Endothelial cell (in vitro differentiated cells): Measurements from ENCODE around the gene SYT17. TPM values are rescaled to one million over a fixed set of nuclear protein-coding genes. Genes with fewer than 3 reads are reported as not detected.
A peak's percentile ranks its signal among the peaks of the same experiment; 100 is the strongest.

Source experiments
- DNase-seq: peaks from one replicate; pipeline ENCODE4 v3.0.0; 2021; ENCODE audit warnings: low spot score
- H3K27ac Mint-ChIP-seq: one replicate; pipeline ENCODE4 v1.8.0; 2021; ENCODE audit warnings: mixed read lengths, inconsistent platforms; ENCODE audit not compliant: unreplicated experiment
- H3K27me3 Mint-ChIP-seq: one replicate; pipeline ENCODE4 v1.8.0; 2021; ENCODE audit warnings: mild to moderate bottlenecking, moderate library complexity, mixed read lengths, inconsistent platforms; ENCODE audit not compliant: unreplicated experiment
- H3K36me3 Mint-ChIP-seq: one replicate; pipeline ENCODE4 v1.8.0; 2021; ENCODE audit warnings: mild to moderate bottlenecking, low read depth, mixed read lengths, inconsistent platforms; ENCODE audit not compliant: unreplicated experiment
- H3K4me1 Mint-ChIP-seq: one replicate; pipeline ENCODE4 v1.8.0; 2021; ENCODE audit warnings: mild to moderate bottlenecking, mixed read lengths, inconsistent platforms; ENCODE audit not compliant: unreplicated experiment
- H3K4me3 Mint-ChIP-seq: one replicate; pipeline ENCODE4 v1.8.0; 2021; ENCODE audit warnings: mild to moderate bottlenecking, mixed read lengths, inconsistent platforms; ENCODE audit not compliant: unreplicated experiment
- H3K9me3 Mint-ChIP-seq: one replicate; pipeline ENCODE4 v1.8.0; 2021; ENCODE audit warnings: mixed read lengths, inconsistent platforms; ENCODE audit not compliant: unreplicated experiment
- CTCF ChIP-seq: fragments of 200-600 bp; sonication (generic); IDR thresholded peaks from one replicate; pipeline ENCODE4 v1.5.0; 2021; ENCODE audit warnings: antibody characterized with exemption; ENCODE audit not compliant: unreplicated experiment
- total RNA-seq: library from RNA; stranded (reverse); fragmentation: NEBNext Ultra II Directional; extraction: Animal tissue kit (Norgen Biotek cat#: 25700); gene quantifications from one replicate; pipeline ENCODE4 v1.2.1, GENCODE V29; 2021; ENCODE audit not compliant: unreplicated experiment

SYT17 gene
- total RNA-seq, 1 donor from 2014 or later = 16.4 TPM

DNA sequence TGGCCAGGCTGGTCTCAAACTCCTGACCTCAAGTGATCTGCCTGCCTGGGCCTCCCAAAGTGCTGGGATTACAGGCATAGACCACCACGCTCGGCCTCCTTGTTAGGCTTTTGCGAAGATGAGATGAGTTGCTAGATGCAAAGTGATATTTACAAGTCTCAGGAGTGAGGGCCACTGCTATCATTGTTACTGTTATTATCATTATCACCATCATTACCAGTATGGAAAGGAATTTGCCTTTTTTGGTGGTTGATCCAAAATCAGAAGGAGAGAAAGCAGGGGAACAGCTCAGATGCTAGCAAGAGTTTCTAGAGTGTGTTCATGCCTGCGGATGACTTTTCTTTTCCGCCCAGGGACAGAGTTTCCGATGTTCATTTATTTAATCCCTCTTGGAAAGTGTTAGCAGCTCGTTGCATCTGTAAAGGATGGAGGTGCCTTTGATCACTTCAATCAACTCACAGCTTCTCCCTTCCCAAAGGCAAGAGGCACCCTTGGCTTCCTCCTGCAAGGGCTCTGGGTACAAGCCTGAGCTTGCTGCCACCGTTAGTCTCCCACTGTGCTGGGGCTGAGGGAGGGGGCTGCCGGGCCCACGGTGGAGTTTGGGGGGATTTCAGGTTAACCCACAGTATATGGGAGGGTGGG lies 32.7 kb upstream of the SYT17 start:
- no peak for TF ChIP-seq CTCF
- H3K4me1 Mint-ChIP-seq = peaks cover 61% of the 10 kb centered on the region
- no peak overlapping the region for H3K27ac Mint-ChIP-seq
- no peak overlapping the region for H3K4me3 Mint-ChIP-seq
- no peaks in the 10 kb centered on the region for H3K36me3 Mint-ChIP-seq
- DNase-seq = no peak
- H3K9me3 Mint-ChIP-seq = no peaks in the 10 kb centered on the region
- peaks cover 4% of the 10 kb centered on the region for H3K27me3 Mint-ChIP-seq

DNA sequence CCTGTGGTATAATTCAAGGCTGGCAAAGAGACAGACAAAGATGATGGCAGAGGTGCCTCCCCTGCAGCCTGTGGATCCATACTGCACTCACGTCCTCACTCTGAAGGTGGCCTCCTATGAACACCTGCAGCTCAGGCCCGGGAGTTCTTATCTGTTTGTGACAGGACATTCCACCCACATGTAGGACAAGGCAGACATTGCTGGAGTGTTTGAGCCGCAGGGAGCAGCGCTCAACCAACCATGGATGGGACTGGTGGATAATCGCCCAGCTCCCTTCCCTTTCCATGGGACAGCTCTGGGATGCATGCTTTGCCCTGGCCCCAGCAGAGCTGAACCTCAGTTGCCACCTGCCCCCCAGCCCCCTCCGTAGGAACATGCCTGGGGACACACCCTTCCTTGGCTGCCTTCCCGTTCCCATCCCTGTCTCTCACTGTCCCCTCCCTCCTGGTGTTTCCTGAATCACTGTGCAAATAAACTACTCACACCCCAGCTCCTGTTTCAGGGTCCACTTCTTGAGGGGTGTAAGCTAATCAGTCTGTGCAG lies 32.1 kb upstream of the SYT17 start:
- TF ChIP-seq CTCF = no peak
- Mint-ChIP-seq H3K27ac (no peak overlapping the region), H3K4me1 (peaks cover 55% of the 10 kb centered on the region), H3K4me3 (no peak overlapping the region), H3K9me3 (no peaks in the 10 kb centered on the region), H3K27me3 (peaks cover 4% of the 10 kb centered on the region), H3K36me3 (no peaks in the 10 kb centered on the region)
- no peak for DNase-seq

DNA sequence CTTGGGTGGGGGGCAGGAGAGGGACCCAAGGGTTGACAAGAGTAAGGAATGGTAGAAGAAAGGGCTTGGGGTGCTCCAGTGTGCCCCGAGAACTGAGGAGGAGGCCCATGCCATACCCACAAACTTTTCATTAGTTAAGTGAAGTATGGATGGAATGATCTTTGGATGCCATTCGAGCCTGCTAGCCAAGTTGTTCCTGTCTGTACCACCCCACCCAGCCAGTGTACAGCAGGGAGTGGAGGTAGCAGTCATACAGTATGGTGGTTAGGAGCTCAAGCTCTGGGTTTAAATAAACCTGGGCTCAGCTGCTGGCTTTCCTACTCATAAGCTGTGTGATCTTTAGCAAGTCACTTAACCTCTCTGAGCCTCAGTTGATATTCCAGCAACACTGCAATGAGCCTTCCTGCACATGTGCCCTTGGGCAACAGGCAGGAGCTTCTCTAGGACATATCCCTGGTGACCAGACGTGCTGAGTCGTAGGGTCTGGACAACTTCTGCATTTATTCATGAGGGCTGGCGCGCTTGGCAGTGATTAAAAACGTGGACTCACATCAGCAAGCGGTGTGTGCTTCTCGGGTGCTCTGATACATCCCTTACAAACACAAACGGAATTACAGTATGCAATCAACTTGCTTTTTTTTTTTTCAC lies 31.4 kb upstream of the SYT17 start:
- Mint-ChIP-seq H3K9me3 (no peaks in the 10 kb centered on the region), H3K27ac (peak overlapping the region; percentile 74), H3K4me3 (no peak overlapping the region), H3K4me1 (peaks cover 48% of the 10 kb centered on the region), H3K27me3 (no peaks in the 10 kb centered on the region), H3K36me3 (no peaks in the 10 kb centered on the region)
- no peak for DNase-seq
- TF ChIP-seq CTCF = no peak

DNA sequence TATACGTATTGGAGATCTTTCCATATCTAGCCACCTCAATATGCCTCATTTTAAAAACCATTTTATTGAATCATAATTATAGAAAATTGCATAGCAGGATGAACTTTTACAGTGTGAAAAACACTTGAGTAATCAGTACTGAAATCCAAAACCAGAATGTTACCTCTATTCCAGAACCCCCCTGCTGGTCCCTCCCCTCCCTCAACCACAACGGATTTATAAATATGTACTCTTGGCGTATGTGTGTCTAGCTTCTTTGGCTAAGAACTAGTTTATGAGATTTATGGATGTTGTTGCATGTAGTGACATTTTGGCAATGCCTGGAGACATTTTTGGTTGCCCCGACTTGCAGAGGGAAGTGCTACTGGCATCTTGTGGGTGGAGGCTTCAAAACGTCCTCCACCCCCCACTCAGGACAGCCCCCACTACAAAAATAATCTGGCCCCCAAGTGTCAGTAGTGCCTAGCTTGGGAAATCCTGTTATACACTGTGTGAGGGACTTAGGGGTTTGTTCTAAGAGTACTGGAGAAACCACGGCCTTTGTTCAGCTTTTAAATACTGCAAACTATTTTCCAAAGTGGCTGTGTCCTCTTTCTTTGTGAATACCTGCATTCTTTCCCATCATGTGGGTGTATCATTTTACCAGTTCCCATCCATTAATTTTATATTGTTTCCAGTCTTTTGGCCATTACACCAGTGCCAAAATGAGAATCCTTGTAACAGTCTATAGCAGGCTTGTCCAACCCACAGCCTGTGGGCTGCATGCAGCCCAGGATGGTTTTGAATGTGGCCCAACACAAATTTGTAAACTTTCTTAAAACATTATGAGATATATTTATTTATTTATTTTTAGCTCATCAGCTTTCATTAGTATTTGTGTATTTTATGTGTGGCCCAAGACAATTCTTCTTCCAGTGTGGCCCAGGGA lies 30.6 kb upstream of the SYT17 start:
- peak overlapping the region; percentile 74 for H3K27ac Mint-ChIP-seq
- H3K4me1 Mint-ChIP-seq = peaks cover 42% of the 10 kb centered on the region
- H3K9me3 Mint-ChIP-seq = no peaks in the 10 kb centered on the region
- H3K36me3 Mint-ChIP-seq = no peaks in the 10 kb centered on the region
- H3K27me3 Mint-ChIP-seq = no peaks in the 10 kb centered on the region
- DNase-seq = no peak
- no peak overlapping the region for H3K4me3 Mint-ChIP-seq
- TF ChIP-seq CTCF = no peak
